KBM-7 (cell line): ENCODE results near the gene SLC38A2.
A peak's percentile ranks its signal among the peaks of the same experiment; 100 is the strongest.

ENCODE experiments used
- DNase-seq: peaks from one replicate; pipeline ENCODE4 v3.0.0-alpha.2; 2015
- in situ Hi-C: fragments of 300-500 bp; cut with MboI; formaldehyde crosslinking; loops from 2 replicates; pipeline ENCODE4 v1.14.3; 2020; ENCODE audit warnings: low sequenced_read_pairs, low pct_unique_long_range_greater_than_20kb, mixed read lengths

SLC38A2 gene

DNA sequence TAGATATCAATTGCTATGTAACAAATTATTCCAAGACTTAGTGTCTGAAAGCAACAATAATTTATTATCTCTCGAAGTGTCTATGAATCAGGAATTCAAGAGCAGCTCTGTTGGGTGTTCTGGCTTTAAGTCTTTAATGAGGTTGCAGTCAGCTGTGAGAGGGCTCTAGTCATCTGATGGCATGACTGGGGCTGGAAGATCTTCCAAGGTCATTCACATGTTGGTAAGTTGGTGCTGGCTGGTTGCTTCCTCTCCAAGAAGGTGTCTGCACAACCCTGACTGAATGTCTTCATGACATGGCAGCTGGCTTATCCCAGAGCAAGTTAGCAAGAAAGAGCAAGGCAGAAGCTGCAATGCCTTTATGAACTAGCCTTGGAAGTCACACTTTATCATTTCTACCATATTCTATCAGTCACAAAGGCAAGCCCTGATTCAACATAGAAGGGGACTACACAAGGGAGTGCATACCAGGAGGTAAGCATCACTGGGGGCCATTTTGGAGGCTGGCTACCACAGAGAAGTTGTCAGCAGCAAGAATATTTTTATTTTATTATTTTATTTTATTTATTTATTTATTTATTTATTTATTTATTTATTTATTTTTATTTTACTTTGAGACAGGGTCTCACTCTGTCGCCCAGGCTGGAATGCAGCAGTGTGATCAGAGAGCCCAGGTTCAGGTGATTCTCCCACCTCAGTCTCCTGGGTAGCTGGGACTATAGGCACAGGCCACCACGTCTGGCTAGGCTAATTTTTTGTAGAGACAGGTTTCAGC lies 7.6 kb upstream of the SLC38A2 start:
- no peak for DNase-seq
- in situ Hi-C loops, result no loop called here

DNA sequence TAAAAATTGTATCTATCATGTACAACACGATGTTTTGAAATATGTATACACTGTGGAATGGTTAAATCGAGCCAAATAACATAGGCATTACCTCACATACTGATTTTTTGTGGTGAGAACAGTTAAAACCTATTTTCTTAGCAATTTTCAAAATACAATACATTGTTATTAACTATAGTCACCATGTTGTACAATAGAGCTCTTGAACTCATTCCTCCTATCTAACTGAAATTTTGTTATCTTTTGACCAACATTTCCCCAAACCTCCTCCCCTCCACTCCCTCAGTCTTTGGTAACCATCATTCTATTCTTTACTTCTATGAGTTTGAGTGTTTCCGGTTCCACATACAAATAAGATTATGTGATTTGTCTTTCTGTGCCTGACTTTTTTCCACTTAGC lies 6.8 kb upstream of the SLC38A2 start:
- in situ Hi-C loops, result no loop called here
- DNase-seq, result no peak

DNA sequence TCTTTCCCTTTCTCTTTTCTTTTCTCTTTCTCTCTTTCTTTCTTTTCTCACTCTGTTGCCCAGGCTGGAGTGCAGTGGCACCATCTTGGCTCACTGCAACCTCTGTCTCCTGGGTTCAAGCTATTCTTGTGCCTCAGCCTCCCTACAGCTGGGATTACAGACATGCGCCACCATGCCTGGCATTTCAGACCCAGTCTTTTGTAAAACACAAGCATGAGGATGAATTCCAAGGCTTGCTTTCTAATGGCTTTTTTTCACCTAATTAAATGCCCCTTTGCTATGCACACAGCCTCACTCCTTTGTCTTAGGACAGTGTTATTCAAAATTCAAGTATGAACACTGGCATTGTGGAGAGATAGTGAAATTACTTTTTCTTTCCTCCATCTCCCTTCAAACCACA lies 6.0 kb upstream of the SLC38A2 start:
- in situ Hi-C loops, result no loop called here
- no peak for DNase-seq

DNA sequence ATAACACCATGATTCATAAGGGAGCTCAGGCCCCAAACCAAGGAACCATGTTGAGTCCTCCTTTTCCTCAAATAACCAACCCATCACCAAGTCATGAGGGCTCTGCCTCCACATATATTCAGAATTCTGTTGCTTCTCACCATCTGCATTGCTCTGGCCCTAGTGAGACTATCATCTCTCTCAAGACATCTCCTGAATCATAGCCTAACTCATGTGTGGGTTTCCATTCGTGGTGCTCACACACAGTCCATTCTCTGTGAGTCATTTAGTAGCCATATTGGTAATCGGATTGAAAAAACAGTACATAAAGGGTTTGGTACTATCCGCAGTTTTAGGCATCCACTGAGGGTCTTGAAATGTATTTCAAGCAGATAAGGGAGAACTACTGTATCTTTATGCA lies 5.1 kb upstream of the SLC38A2 start:
- in situ Hi-C loops, result no loop called here

DNA sequence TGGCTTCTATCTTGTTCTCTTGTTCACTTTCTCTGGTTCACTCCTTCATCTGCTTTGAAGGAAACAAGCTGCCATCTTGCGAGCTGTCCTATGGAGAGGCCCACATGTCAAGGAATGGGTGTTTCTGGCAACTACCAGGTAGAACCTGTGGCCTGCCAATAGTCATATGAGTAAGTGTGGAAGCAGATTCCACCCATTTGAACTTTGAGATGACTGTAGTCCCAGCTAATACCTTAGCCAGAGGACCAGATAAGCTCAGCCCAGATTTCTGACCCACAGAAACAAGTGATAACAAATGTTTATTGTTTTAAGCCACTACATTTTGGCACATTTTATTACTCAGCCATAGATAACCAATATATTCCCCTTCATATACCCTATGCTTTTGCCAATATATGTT lies 4.0 kb upstream of the SLC38A2 start:
- DNase-seq, result no peak
- in situ Hi-C loops, result no loop called here

More for the DNA sequence above, 5.1 kb upstream of the SLC38A2 start:
- DNase-seq, result no peak

DNA sequence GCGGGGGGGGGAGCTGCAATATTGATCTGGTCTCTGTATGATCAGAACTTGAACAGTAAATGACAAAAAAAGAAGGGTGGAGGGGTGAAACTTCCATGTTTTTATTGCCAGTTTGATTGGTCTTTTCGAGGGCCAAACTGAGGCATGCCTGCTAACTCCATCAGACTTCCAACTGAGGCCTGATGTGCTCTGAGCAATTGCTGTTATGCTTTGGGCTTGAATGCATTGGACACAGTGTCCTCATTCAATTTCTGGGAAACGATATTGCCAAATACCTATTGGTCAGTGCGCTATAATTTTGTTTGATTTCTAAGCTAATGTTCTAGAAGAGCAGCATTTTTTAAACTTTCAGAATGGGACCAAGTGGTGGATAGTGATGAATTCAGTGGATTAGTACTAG lies 2.1 kb upstream of the SLC38A2 start:
- DNase-seq, result no peak
- in situ Hi-C loops, result loop anchor here (25.0 kb wide), 1 partner anchor 288 kb away; no protein-coding TSS in a partner anchor

DNA sequence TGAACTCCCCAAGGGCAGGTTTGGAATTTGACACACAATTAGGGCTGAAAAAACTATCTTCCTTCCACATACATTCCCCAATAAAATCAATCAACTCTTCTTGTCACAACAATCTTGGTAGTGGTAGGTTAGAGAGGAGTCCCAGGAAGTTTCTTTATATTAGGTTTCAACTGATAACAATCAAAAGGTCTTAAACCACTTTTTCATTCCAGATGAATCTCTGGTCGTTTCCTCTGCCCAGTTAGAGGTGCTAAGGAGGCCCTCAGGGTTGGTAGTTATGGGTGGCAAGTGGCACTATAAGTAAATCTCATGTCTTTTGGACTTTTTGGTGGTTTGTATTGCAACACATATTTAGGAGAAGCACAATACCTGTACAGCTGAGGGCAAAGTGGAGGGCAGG lies 1.7 kb upstream of the SLC38A2 start:
- DNase-seq, result no peak
- in situ Hi-C loops, result loop anchor here (25.0 kb wide), 1 partner anchor 288 kb away; no protein-coding TSS in a partner anchor

DNA sequence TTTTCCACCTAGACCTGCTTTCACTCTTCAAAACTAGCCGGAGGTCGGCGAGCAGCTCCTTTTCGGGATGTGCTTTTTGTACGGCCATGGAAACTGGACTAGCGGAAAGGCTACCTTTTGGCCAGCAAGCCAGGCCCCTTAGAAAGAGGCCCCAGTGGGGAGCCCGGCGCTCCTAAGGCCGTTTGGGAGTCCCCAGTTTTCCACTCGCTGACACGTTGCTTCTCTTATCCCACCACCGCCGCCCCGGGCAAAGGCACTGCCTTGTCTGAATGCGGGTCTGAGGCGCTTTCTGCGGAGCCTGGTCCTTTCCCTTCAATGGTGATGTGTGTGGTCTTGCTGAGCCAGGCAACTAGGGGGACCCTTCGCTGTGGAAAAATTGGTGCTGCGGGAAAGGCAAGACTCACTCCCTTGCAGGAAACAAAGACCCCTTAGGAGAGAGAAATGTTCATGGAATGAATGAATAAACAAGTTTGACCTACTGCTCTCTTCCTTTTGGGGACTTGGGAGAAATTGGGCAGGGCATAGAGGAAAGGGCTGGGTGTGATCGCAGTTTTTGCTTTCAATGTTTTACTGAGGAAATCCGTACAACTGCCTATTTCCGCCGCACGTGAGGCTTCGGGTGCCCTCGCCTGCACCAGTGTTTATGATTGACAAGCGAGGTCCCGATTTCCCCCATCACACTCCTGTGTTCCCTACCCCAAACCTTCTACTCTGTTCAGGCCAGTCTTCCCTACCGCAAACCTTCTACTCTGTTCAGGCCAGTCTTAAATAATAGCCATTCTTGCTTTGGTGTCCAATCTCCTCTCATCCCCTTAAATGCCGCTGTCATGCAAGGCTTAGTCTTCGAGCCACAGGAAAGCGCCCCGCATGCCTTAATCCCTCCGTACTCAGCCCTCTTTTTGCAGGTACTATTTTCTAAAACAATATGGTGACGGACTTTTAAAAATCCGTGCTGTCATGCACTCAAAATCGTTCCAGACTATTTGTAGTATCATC lies 1.0 kb upstream of the SLC38A2 start:
- in situ Hi-C loops, result loop anchor here (25.0 kb wide), 1 partner anchor 289 kb away; no protein-coding TSS in a partner anchor
- DNase-seq, result peak; percentile 63

DNA sequence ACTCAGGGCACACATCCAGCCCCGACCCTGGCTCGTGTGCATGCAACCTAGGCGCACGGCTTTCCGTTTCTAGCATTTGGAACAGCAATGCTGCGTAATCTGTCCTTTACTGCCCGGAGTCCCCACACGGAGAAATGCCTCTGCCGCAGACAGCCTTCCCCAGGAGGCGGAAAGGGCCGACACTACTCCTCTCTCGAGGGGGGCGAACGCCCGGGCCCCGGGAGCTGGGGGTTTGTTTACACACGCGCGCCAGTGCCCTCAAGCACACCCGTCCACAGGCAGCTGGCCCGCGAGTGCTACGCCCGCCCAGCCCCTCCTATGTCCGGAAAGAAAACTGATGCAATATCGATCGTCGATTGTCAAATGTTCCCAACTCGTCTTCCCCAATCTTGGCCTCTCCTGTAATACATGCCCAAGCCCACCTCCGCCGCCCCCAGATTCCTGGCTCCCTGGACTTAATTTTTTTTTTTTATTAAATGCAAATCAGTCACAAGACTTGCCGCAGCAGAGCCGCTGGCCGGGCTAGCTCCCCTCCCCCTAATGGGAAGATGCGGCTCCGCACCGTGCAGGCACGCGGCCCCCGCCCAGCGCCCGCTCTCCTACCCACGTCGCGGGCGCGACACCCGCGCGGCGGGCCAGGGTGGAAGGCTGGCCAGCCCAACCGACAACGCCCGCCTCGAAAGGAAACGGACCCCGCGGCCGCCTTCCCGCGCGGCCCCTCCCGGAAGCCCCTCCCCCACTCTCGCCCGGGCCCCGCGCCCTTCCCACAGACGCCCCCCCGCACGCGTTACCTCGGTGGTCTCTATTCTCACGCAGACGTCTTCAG lies 642 bp downstream of the SLC38A2 start:
- in situ Hi-C loops, result loop anchor here (25.0 kb wide), 1 partner anchor 290 kb away; no protein-coding TSS in a partner anchor
- DNase-seq, result peak; percentile 71

DNA sequence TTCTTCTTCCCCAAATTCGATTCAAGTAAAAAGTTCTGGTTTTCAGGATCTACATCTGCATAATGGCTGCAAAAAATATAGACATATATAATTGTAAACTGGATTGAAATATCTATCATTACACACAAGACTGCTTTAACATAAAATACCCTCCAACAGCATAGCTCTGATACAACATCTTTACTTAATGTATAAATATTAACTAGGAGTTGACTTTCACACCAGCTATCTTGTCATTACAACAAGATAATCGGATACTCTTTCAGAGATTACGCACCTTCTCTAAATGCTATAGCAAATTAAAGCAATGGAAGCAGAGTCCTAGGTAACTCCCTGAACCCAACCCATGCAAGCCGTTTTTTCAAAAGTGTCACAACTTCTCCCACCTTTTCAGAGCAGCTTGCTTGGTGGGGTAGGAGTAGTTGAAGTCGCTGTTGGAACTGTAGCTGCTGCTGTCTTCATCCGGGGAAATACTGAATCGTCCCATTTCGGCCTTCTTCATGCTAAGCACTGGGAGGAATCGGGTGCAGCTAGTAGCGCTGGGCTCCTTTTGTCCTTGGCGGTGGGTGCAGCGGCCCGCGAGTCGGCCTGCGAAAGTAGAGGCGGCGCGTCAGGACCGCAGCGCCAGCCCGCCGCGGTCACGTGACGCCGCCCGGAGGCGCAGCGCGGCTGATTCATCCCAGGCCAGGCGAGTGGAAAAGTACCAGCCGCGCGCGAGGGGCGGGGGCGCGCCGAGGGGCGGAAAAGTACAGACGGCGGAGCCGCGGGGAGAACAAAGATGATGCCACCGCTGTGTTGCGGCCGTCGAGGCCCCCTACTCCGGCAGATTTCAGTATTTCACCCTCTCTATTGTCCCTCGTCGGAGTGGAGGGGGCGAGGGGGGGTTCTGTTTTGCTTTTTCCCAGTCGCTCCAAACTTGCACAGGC lies 1.5 kb downstream of the SLC38A2 start:
- DNase-seq, result peak; percentile 91
- in situ Hi-C loops, result loop anchor here (25.0 kb wide), 1 partner anchor 291 kb away; no protein-coding TSS in a partner anchor

DNA sequence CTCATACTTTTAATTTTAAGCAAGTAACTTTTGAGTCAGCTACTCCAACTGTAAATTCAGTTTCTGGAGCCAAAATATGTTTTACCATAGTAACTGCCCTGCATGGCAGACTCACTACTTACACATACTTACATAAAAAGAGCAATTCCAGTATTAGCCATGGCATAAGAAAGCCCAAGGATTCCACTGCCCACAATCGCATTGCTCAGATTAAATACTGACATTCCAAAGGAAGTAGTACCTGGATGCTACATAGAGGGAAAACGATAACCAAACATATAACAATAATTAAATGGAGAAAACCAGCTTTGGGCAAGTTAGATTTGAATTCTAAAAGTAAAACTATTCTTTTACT lies 2.2 kb downstream of the SLC38A2 start:
- in situ Hi-C loops, result loop anchor here (25.0 kb wide), 1 partner anchor 292 kb away; no protein-coding TSS in a partner anchor
- DNase-seq, result no peak

DNA sequence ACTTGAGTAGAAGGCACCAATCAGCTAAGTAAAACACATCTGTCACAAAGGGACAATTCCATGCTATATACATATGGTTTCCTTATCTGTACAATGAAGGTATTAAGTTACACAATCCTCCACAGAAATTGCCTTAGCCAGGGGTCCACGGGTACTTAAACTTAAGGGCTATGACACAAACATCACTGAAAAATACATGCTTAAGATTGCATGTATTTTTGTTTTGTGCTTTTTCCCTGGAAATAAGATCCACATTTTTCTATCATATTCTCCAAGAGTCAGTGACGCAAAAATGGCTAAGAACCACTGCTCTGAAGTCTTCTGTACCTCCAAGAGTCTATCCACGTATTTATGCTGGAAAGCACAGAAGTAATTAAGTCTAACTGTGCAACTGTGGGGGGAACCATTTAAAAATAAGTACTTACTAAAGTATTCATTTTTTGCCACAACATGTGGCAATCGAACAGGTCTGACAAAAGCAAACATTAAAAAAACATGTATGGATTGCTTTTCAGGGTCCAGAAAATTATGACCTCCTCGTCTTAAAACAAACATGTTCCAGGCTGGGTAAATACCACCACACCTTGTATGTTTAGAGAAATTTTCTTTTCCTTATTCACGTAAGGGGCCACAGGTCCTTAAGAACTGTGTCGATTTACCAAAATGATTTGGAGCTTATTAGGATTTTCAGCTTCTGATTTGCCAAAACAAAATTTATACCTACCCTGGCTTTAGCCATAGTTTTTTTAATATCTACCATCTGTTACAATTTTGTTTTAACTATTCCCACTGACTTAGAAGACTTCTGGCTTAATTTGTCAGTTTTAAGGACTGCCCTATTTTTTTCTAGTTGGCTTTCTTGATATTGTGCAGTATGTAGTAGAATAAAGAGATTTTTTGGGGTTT lies 2.8 kb downstream of the SLC38A2 start:
- in situ Hi-C loops, result loop anchor here (25.0 kb wide), 1 partner anchor 293 kb away; no protein-coding TSS in a partner anchor
- no peak for DNase-seq

DNA sequence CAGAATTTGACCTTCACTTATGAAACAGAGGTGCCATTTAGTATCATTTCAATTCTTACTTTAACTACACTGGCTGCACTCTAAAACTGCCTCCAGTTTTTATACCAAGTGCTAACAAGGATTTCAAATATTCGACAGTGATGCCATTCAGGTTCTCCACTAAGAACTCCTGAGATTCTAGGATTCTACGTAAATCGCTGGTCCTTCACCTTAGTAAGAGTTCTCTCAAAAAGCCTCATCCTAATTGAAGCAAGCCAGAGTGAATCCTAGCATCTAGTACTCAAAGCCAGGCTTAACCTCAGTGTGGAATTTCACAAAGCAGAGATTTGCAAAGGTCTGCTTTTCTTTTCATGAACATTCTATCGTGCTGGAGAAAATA lies 3.5 kb downstream of the SLC38A2 start:
- in situ Hi-C loops, result loop anchor here (25.0 kb wide), 1 partner anchor 293 kb away; no protein-coding TSS in a partner anchor
- DNase-seq, result no peak

DNA sequence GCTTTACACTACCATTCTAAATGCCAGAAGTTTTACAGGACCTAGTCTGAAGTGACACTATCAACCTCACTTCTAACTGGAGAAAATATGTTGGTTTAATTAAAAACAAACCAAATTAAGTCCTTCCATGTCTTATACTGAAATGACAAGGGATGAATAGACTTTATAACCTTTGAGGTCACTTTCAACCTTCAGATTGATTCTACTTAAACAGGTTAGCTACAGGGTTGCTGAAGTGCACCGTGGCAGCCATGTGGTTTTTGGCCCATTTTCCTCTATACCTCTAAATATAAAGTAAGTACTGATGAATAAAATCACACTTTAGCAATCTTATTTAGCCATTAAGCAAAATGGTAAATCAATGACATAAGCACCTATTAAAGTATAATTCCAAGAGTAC lies 3.9 kb downstream of the SLC38A2 start:
- no peak for DNase-seq
- in situ Hi-C loops, result loop anchor here (25.0 kb wide), 1 partner anchor 294 kb away; no protein-coding TSS in a partner anchor

DNA sequence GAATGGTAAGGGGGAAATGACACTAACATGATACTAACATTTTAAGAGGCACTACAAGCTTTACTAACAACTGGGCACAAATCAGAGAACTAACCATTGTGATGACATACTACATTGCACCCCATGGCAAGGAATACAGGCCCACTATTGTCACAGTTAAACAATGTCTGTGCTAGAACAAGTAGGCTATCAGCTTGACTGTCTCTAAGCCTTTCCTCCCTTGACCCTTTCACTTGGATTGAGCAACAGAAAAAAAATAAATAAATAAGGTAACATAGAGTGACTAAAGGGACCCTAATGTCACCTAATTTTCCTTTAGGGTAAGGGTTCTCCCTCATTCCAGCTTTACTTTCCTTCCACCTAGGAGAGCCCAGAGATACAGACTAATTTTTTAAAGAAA lies 4.4 kb downstream of the SLC38A2 start:
- in situ Hi-C loops, result loop anchor here (25.0 kb wide), 1 partner anchor 294 kb away; no protein-coding TSS in a partner anchor
- DNase-seq, result no peak

DNA sequence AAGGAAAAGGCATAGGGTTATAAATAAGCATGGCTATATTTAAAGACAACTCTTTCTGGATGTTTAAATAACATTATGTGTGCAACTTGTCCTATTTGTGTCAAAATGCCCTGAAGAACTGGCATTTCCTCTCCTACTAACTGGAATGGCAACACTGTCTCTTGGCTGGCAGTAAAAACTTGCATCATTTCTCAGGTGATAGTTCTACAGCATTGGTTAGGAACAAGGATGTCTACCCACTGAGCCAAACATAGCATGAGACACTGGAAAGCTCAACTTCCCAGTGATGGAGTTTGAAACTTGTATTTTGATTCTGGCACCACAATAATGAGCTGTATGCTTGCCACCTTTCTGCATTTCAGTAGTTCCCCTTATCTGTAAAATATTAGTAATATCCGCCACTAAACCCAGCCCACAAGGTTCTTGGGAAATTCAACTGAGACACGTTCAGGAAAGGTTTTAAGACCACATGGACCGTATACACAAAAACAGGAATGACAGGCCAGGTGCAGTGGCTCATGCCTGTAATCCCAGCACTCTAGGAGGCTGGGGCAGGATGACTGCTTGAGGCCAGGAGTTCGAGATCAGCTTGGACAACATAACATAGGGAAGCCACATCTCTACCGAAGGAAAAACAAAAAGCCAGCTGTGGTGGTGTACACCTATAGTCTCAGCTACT lies 5.1 kb downstream of the SLC38A2 start:
- DNase-seq, result no peak
- in situ Hi-C loops, result loop anchor here (25.0 kb wide), 1 partner anchor 295 kb away; no protein-coding TSS in a partner anchor
